NCI-H446 (cell line): Measurements from ENCODE around the gene SOWAHB.

ENCODE experiments used
- DNase-seq, 2 experiments: peaks; one replicate each; lab custom pipeline; 2025; lab: John Stamatoyannopoulos, UW

SOWAHB gene

DNA sequence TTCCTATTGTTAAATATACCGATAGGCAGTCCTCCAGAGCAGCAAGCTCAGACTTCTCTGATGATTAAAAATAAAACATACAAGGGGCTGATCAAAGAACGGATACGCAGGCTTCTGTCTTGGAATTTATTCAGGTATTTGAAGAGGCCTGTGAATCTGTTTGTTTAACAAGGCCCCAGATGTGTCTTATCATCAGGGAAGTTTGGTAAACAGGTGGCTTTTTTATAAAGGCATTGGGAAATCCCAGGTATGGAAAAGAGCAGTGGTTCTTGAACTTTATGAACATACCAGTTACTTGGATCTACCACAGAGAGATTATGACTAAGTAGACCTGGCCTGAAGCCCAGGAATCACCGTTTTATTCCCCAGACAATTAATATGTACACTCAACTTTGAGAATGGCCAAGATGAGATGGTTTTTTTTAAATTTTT is 47.9 kb downstream of the SOWAHB start:
- peak in 1 of 2 experiments; percentile 40 for DNase-seq
